Erythroblast (primary cell): Measurements from ENCODE around the gene KRTAP5-9.

Experiments used
- GATA1 ChIP-seq: IDR thresholded peaks from 2 replicates; pipeline ENCODE4 v1.6.1; 2011; ENCODE audit warnings: low read depth, mild to moderate bottlenecking, control low read depth, low read length, moderate library complexity
- POLR2A ChIP-seq: IDR thresholded peaks from 2 replicates; pipeline ENCODE4 v1.6.1; 2011; ENCODE audit warnings: mild to moderate bottlenecking, low read length

DNA sequence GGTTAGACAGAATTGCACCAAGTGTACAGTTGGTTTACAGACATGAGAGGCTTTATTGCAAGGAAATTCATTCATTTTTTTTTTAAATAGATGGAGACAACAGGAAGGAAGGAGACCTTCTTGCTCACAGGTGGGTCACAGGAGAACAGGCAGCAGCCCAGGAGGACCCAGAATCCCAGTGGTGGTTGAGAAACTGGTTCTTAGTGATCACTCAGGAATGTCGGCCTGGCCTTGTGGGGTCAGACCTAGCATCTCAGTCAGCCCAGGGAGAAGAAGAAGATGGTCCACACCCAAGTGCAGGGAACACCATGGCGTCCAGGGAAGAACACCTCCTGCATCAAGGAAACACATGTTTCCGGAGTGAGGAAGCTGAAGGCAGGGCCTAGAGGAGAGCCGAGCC, 33.6 kb downstream of the KRTAP5-9 start:
- TF ChIP-seq POLR2A = no peak
- no peak for TF ChIP-seq GATA1
